HEK293 (cell line): ENCODE measurements around the gene IL3RA.

Experiments used
- BCL11A ChIP-seq: fragments of 450-650 bp; formaldehyde crosslinking; IDR thresholded peaks from 2 replicates; pipeline ENCODE4 v1.5.1; 2016; ENCODE audit warnings: low read depth, missing biosample characterization, missing genetic modification characterization
- EGR2 ChIP-seq: fragments of 450-650 bp; formaldehyde crosslinking; IDR thresholded peaks from 2 replicates; pipeline ENCODE4 v1.5.1; 2016; ENCODE audit warnings: low read depth, missing biosample characterization, missing genetic modification characterization
- FEZF1 ChIP-seq: fragments of 450-650 bp; formaldehyde crosslinking; IDR thresholded peaks from 2 replicates; pipeline ENCODE4 v1.5.1; 2016; ENCODE audit warnings: missing biosample characterization, missing genetic modification characterization
- HOXD13 ChIP-seq: sonication (generic); formaldehyde crosslinking; IDR thresholded peaks from 2 replicates; pipeline ENCODE4 v1.8.0; 2022; ENCODE audit warnings: missing genetic modification reagents, borderline replicate concordance
- MZF1 ChIP-seq: fragments of 450-650 bp; formaldehyde crosslinking; IDR thresholded peaks from 2 replicates; pipeline ENCODE4 v1.5.1; 2017; ENCODE audit warnings: missing biosample characterization, missing genetic modification characterization, borderline replicate concordance
- OSR2 ChIP-seq: fragments of 450-650 bp; formaldehyde crosslinking; IDR thresholded peaks from 2 replicates; pipeline ENCODE4 v1.5.1; 2016; ENCODE audit warnings: missing biosample characterization, missing genetic modification characterization
- ZBTB1 ChIP-seq: fragments of 450-650 bp; formaldehyde crosslinking; IDR thresholded peaks from 2 replicates; pipeline ENCODE4 v1.5.1; 2016; ENCODE audit warnings: missing biosample characterization, missing genetic modification characterization
- ZBTB48 ChIP-seq: fragments of 450-650 bp; formaldehyde crosslinking; IDR thresholded peaks from 2 replicates; pipeline ENCODE4 v1.5.1; 2016; ENCODE audit warnings: missing biosample characterization, missing genetic modification characterization
- ZFP41 ChIP-seq: fragments of 450-650 bp; formaldehyde crosslinking; IDR thresholded peaks from 2 replicates; pipeline ENCODE4 v1.5.1; 2016; ENCODE audit warnings: missing biosample characterization, missing genetic modification characterization, borderline replicate concordance
- ZIC2 ChIP-seq: fragments of 450-650 bp; formaldehyde crosslinking; IDR thresholded peaks from 2 replicates; pipeline ENCODE4 v1.5.1; 2016; ENCODE audit warnings: missing biosample characterization, missing genetic modification characterization
- ZNF112 ChIP-seq: fragments of 450-650 bp; formaldehyde crosslinking; IDR thresholded peaks from 2 replicates; pipeline ENCODE4 v1.5.0; 2017; ENCODE audit warnings: missing biosample characterization, missing genetic modification characterization
- ZNF175 ChIP-seq: fragments of 450-650 bp; formaldehyde crosslinking; IDR thresholded peaks from 2 replicates; pipeline ENCODE4 v1.5.1; 2016; ENCODE audit warnings: missing biosample characterization, missing genetic modification characterization
- ZNF19 ChIP-seq: fragments of 450-650 bp; formaldehyde crosslinking; IDR thresholded peaks from 2 replicates; pipeline ENCODE4; 2016; ENCODE audit warnings: missing biosample characterization, missing genetic modification characterization, low read depth
- ZNF23 ChIP-seq: fragments of 450-650 bp; formaldehyde crosslinking; IDR thresholded peaks from 2 replicates; pipeline ENCODE4 v1.5.1; 2016; ENCODE audit warnings: missing biosample characterization, missing genetic modification characterization, borderline replicate concordance
- ZNF266 ChIP-seq: fragments of 450-650 bp; formaldehyde crosslinking; IDR thresholded peaks from 2 replicates; pipeline ENCODE4 v1.5.1; 2016; ENCODE audit warnings: missing biosample characterization, missing genetic modification characterization, low read depth
- ZNF335 ChIP-seq: fragments of 450-650 bp; formaldehyde crosslinking; conservative IDR thresholded peaks from 2 replicates; pipeline ENCODE4 v1.5.1; 2016; ENCODE audit warnings: missing biosample characterization, missing genetic modification characterization
- ZNF350 ChIP-seq: fragments of 450-650 bp; formaldehyde crosslinking; IDR thresholded peaks from 2 replicates; pipeline ENCODE4 v1.5.0; 2017; ENCODE audit warnings: missing biosample characterization, mild to moderate bottlenecking, missing genetic modification characterization
- ZNF366 ChIP-seq: fragments of 450-650 bp; formaldehyde crosslinking; conservative IDR thresholded peaks from 2 replicates; pipeline ENCODE4 v1.5.1; 2016; ENCODE audit warnings: missing biosample characterization, missing genetic modification characterization
- ZNF423 ChIP-seq: fragments of 450-650 bp; formaldehyde crosslinking; IDR thresholded peaks from 2 replicates; pipeline ENCODE4 v1.5.1; 2016; ENCODE audit warnings: missing biosample characterization, missing genetic modification characterization
- ZNF529 ChIP-seq: fragments of 450-650 bp; formaldehyde crosslinking; IDR thresholded peaks from 2 replicates; pipeline ENCODE4 v1.5.1; 2017; ENCODE audit warnings: missing genetic modification characterization, missing biosample characterization; ENCODE audit not compliant: insufficient replicate concordance
- ZNF548 ChIP-seq: fragments of 450-650 bp; formaldehyde crosslinking; IDR thresholded peaks from 2 replicates; pipeline ENCODE4 v1.5.1; 2016; ENCODE audit warnings: missing biosample characterization, missing genetic modification characterization
- ZNF558 ChIP-seq: fragments of 450-650 bp; formaldehyde crosslinking; IDR thresholded peaks from 2 replicates; pipeline ENCODE4 v1.5.1; 2016; ENCODE audit warnings: missing biosample characterization, missing genetic modification characterization
- ZNF585B ChIP-seq: fragments of 450-650 bp; formaldehyde crosslinking; IDR thresholded peaks from 2 replicates; pipeline ENCODE4 v1.5.1; 2016; ENCODE audit warnings: missing biosample characterization, missing genetic modification characterization
- ZNF610 ChIP-seq: fragments of 450-650 bp; formaldehyde crosslinking; IDR thresholded peaks from 2 replicates; pipeline ENCODE4 v1.5.1; 2016; ENCODE audit warnings: missing biosample characterization, missing genetic modification characterization, borderline replicate concordance
- ZNF707 ChIP-seq: fragments of 450-650 bp; formaldehyde crosslinking; IDR thresholded peaks from 2 replicates; pipeline ENCODE4 v1.5.1; 2016; ENCODE audit warnings: missing biosample characterization, missing genetic modification characterization
- ZNF777 ChIP-seq: fragments of 450-650 bp; formaldehyde crosslinking; IDR thresholded peaks from 2 replicates; pipeline ENCODE4 v1.5.1; 2017; ENCODE audit warnings: missing biosample characterization, missing genetic modification characterization, borderline replicate concordance
- ZNF830 ChIP-seq: fragments of 450-650 bp; IDR thresholded peaks from 2 replicates; pipeline ENCODE4 v1.5.0; 2018; ENCODE audit warnings: missing biosample characterization, missing genetic modification characterization, low read depth, mild to moderate bottlenecking, moderate library complexity
- ZNF837 ChIP-seq: fragments of 450-650 bp; formaldehyde crosslinking; IDR thresholded peaks from 2 replicates; pipeline ENCODE4 v1.5.1; 2016; ENCODE audit warnings: missing biosample characterization, missing genetic modification characterization
- ZSCAN30 ChIP-seq: fragments of 450-650 bp; IDR thresholded peaks from 2 replicates; pipeline ENCODE4 v1.5.1; 2018; ENCODE audit warnings: missing biosample characterization, mild to moderate bottlenecking, missing genetic modification characterization, moderate library complexity
- TF ChIP-seq, protein P1 (sequence below): fragments of 450-650 bp; formaldehyde crosslinking; IDR thresholded peaks from 2 replicates; pipeline ENCODE4 v1.5.1; 2016; ENCODE audit warnings: missing biosample characterization, missing genetic modification characterization
- TF ChIP-seq, protein P2 (sequence below): fragments of 450-650 bp; formaldehyde crosslinking; IDR thresholded peaks from 2 replicates; pipeline ENCODE4 v1.5.1; 2016; ENCODE audit warnings: missing biosample characterization, missing genetic modification characterization, borderline replicate concordance
- TF ChIP-seq, protein P3 (sequence below): fragments of 450-650 bp; formaldehyde crosslinking; IDR thresholded peaks from 2 replicates; pipeline ENCODE4 v1.5.1; 2017; ENCODE audit warnings: missing biosample characterization, missing genetic modification characterization
- TF ChIP-seq, protein P4 (sequence below): fragments of 450-650 bp; formaldehyde crosslinking; IDR thresholded peaks from 2 replicates; pipeline ENCODE4 v1.5.1; 2016; ENCODE audit warnings: missing biosample characterization, missing genetic modification characterization
- TF ChIP-seq, protein P5 (sequence below): fragments of 450-650 bp; formaldehyde crosslinking; IDR thresholded peaks from 2 replicates; pipeline ENCODE4 v1.5.1; 2016; ENCODE audit warnings: missing biosample characterization, missing genetic modification characterization

The IL3RA gene

DNA sequence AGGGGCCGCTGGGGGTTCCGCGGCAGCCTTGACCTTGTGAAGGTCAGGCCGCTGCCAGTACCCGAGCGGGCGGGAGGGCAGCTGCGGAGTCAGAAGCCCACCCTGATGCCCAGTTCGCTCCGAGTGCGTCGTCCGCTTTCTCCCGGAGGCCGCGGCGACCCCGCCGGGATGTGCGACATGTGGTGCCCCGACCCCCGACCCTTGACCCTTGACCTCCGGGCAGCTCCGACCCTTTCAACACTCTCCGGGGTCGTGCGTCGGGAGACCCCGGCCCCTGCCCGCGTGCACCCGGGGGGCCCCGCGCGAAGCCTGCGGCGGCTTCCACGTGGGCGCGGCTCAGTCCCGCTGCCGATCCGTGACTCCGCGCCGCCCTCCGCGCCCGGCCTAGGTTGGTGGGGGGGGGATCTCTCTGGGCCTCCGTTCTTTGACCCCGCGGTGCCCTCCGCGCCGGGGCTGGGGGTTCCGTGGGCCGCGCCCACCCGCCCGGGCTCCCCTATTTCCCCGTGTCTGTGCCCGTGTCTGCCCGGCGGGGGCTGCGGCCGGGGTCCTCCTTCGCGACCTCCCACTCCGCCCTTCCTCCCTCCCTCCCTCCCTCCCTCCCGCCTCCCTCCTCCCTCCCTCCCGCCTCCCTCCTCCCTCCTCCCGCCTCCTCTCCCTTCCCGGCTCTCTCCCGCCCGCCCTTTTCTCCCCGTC is 55.9 kb downstream of the IL3RA start (continued):
- TF ChIP-seq ZNF175 (tag by site-specific recombination) (no peak), HOXD13 (CRISPR knock-in tag) (no peak), FEZF1 (tag by site-specific recombination) (no peak), EGR2 (tag by site-specific recombination) (no peak; the same call in none of the 2 replicates), ZSCAN30 (tag by site-specific recombination) (peak; percentile 89), ZIC2 (peak; percentile 70), ZNF112 (tag by site-specific recombination) (no peak), ZNF830 (tag by site-specific recombination) (no peak), ZNF585B (no peak), ZFP41 (peak; percentile 49; the same call in 1 of the 2 replicates), ZNF266 (no peak), ZNF23 (tag by site-specific recombination) (no peak), ZBTB48 (tag by site-specific recombination) (peak; percentile 84), ZNF423 (tag by site-specific recombination) (0 out of 2 replicates have a peak, but pooled peaks have one; percentile 33), ZNF610 (tag by site-specific recombination) (peak; percentile 44; the same call in 1 of the 2 replicates), ZNF777 (tag by site-specific recombination) (no peak), ZNF548 (tag by site-specific recombination) (no peak), ZNF707 (tag by site-specific recombination) (no peak), ZNF366 (tag by site-specific recombination) (no peak), OSR2 (tag by site-specific recombination) (0 out of 2 replicates have a peak, but pooled peaks have one; percentile 15), ZNF19 (no peak), ZNF335 (tag by site-specific recombination) (peak; percentile 74), ZNF837 (tag by site-specific recombination) (no peak), BCL11A (tag by site-specific recombination) (peak; percentile 99), MZF1 (no peak), ZNF350 (tag by site-specific recombination) (no peak), ZNF529 (tag by site-specific recombination) (no peak), ZBTB1 (tag by site-specific recombination) (peak; percentile 88), ZNF558 (tag by site-specific recombination) (no peak)
- TF ChIP-seq, protein P1, sequence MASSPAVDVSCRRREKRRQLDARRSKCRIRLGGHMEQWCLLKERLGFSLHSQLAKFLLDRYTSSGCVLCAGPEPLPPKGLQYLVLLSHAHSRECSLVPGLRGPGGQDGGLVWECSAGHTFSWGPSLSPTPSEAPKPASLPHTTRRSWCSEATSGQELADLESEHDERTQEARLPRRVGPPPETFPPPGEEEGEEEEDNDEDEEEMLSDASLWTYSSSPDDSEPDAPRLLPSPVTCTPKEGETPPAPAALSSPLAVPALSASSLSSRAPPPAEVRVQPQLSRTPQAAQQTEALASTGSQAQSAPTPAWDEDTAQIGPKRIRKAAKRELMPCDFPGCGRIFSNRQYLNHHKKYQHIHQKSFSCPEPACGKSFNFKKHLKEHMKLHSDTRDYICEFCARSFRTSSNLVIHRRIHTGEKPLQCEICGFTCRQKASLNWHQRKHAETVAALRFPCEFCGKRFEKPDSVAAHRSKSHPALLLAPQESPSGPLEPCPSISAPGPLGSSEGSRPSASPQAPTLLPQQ (tag by site-specific recombination): peak; percentile 27; the same call in 1 of the 2 replicates
- TF ChIP-seq, protein P2, sequence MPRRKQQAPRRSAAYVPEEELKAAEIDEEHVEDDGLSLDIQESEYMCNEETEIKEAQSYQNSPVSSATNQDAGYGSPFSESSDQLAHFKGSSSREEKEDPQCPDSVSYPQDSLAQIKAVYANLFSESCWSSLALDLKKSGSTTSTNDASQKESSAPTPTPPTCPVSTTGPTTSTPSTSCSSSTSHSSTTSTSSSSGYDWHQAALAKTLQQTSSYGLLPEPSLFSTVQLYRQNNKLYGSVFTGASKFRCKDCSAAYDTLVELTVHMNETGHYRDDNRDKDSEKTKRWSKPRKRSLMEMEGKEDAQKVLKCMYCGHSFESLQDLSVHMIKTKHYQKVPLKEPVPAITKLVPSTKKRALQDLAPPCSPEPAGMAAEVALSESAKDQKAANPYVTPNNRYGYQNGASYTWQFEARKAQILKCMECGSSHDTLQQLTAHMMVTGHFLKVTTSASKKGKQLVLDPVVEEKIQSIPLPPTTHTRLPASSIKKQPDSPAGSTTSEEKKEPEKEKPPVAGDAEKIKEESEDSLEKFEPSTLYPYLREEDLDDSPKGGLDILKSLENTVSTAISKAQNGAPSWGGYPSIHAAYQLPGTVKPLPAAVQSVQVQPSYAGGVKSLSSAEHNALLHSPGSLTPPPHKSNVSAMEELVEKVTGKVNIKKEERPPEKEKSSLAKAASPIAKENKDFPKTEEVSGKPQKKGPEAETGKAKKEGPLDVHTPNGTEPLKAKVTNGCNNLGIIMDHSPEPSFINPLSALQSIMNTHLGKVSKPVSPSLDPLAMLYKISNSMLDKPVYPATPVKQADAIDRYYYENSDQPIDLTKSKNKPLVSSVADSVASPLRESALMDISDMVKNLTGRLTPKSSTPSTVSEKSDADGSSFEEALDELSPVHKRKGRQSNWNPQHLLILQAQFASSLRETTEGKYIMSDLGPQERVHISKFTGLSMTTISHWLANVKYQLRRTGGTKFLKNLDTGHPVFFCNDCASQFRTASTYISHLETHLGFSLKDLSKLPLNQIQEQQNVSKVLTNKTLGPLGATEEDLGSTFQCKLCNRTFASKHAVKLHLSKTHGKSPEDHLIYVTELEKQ: no peak
- TF ChIP-seq, protein P3, sequence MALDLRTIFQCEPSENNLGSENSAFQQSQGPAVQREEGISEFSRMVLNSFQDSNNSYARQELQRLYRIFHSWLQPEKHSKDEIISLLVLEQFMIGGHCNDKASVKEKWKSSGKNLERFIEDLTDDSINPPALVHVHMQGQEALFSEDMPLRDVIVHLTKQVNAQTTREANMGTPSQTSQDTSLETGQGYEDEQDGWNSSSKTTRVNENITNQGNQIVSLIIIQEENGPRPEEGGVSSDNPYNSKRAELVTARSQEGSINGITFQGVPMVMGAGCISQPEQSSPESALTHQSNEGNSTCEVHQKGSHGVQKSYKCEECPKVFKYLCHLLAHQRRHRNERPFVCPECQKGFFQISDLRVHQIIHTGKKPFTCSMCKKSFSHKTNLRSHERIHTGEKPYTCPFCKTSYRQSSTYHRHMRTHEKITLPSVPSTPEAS (tag by site-specific recombination): no peak
- TF ChIP-seq, protein P4, sequence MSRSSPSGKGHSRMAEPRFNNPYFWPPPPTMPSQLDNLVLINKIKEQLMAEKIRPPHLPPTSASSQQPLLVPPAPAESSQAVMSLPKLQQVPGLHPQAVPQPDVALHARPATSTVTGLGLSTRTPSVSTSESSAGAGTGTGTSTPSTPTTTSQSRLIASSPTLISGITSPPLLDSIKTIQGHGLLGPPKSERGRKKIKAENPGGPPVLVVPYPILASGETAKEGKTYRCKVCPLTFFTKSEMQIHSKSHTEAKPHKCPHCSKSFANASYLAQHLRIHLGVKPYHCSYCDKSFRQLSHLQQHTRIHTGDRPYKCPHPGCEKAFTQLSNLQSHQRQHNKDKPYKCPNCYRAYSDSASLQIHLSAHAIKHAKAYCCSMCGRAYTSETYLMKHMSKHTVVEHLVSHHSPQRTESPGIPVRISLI (tag by site-specific recombination): no peak
- TF ChIP-seq, protein P5, sequence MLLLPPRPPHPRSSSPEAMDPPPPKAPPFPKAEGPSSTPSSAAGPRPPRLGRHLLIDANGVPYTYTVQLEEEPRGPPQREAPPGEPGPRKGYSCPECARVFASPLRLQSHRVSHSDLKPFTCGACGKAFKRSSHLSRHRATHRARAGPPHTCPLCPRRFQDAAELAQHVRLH (tag by site-specific recombination): peak; percentile 64; the same call in 1 of the 2 replicates
